ENCODE measurements around the gene TTC34. TPM values are rescaled to one million over a fixed set of nuclear protein-coding genes. Genes with fewer than 3 reads are reported as not detected.
"Not testable (repeated sequence)": the region's sequence is repeated elsewhere in the genome, so short reads cannot be mapped to it uniquely, and the experiment has no call there.

Gene TTC34
- total and polyA plus RNA-seq, 2 donors (not counting 1 experiment from before 2014, with no cell fraction given) = 0.05 to 0.17 TPM

GRCh38 chr1:2750041-2750680, 51.3 kb downstream of the TTC34 start:
- H3K4me2 ChIP-seq (ENCODE audit: extremely low read depth, insufficient read depth, low read length); H3K27ac ChIP-seq (ENCODE audit: insufficient read depth, low read length); H2AFZ ChIP-seq (ENCODE audit: low read length); H3K9me3 ChIP-seq (ENCODE audit: control insufficient read depth, insufficient read depth, low read depth, low read length); H3K4me3 ChIP-seq (replicated peaks in 1 of 4; ENCODE audit: control extremely low read depth in 1 of 4, insufficient read depth in 1 of 4, low read depth in 3 of 4, low read length in 4 of 4); H3K9ac ChIP-seq (ENCODE audit: insufficient read depth, low read length); H3K27me3 ChIP-seq (ENCODE audit: control insufficient read depth, insufficient read depth, low read length); H3K36me3 ChIP-seq (ENCODE audit: control insufficient read depth, insufficient read depth, low read length); H4K20me1 ChIP-seq (ENCODE audit: control insufficient read depth, extremely low read depth, insufficient read depth, low read length); H3K4me1 ChIP-seq (ENCODE audit: control insufficient read depth, extremely low read depth, insufficient read depth, low read length); DNase-seq (ENCODE audit: low read depth in 2 of 2); H3K79me2 ChIP-seq (ENCODE audit: control insufficient read depth, insufficient read depth, low read length): not testable (repeated sequence)

GRCh38 chr1:2748626-2749025, 52.9 kb downstream of the TTC34 start:
- not testable (repeated sequence) for H3K79me2 ChIP-seq (ENCODE audit: control insufficient read depth, insufficient read depth, low read length); H3K4me1 ChIP-seq (ENCODE audit: control insufficient read depth, extremely low read depth, insufficient read depth, low read length); H3K9ac ChIP-seq (ENCODE audit: insufficient read depth, low read length); H3K27ac ChIP-seq (ENCODE audit: insufficient read depth, low read length); H4K20me1 ChIP-seq (ENCODE audit: control insufficient read depth, extremely low read depth, insufficient read depth, low read length); H3K4me2 ChIP-seq (ENCODE audit: extremely low read depth, insufficient read depth, low read length); H3K9me3 ChIP-seq (ENCODE audit: control insufficient read depth, insufficient read depth, low read depth, low read length); DNase-seq (ENCODE audit: low read depth in 2 of 2); H2AFZ ChIP-seq (ENCODE audit: low read length); H3K36me3 ChIP-seq (ENCODE audit: control insufficient read depth, insufficient read depth, low read length); H3K4me3 ChIP-seq (replicated peaks in 1 of 4; ENCODE audit: control extremely low read depth in 1 of 4, insufficient read depth in 1 of 4, low read depth in 3 of 4, low read length in 4 of 4); H3K27me3 ChIP-seq (ENCODE audit: control insufficient read depth, insufficient read depth, low read length)

GRCh38 chr1:2694796-2695195, 106.7 kb downstream of the TTC34 start:
- H3K4me3 ChIP-seq (replicated peaks in 1 of 4; ENCODE audit: control extremely low read depth in 1 of 4, insufficient read depth in 1 of 4, low read depth in 3 of 4, low read length in 4 of 4); H2AFZ ChIP-seq (ENCODE audit: low read length); H3K79me2 ChIP-seq (ENCODE audit: control insufficient read depth, insufficient read depth, low read length); H4K20me1 ChIP-seq (ENCODE audit: control insufficient read depth, extremely low read depth, insufficient read depth, low read length); H3K4me2 ChIP-seq (ENCODE audit: extremely low read depth, insufficient read depth, low read length); H3K27me3 ChIP-seq (ENCODE audit: control insufficient read depth, insufficient read depth, low read length); H3K36me3 ChIP-seq (ENCODE audit: control insufficient read depth, insufficient read depth, low read length); H3K9me3 ChIP-seq (ENCODE audit: control insufficient read depth, insufficient read depth, low read depth, low read length); H3K4me1 ChIP-seq (ENCODE audit: control insufficient read depth, extremely low read depth, insufficient read depth, low read length); H3K27ac ChIP-seq (ENCODE audit: insufficient read depth, low read length); DNase-seq (ENCODE audit: low read depth in 2 of 2); H3K9ac ChIP-seq (ENCODE audit: insufficient read depth, low read length): not testable (repeated sequence)

GRCh38 chr1:2690180-2690579, 111.3 kb downstream of the TTC34 start:
- H3K79me2 ChIP-seq (ENCODE audit: control insufficient read depth, insufficient read depth, low read length); H3K27ac ChIP-seq (ENCODE audit: insufficient read depth, low read length); H3K9me3 ChIP-seq (ENCODE audit: control insufficient read depth, insufficient read depth, low read depth, low read length); DNase-seq (ENCODE audit: low read depth in 2 of 2); H3K9ac ChIP-seq (ENCODE audit: insufficient read depth, low read length); H3K4me2 ChIP-seq (ENCODE audit: extremely low read depth, insufficient read depth, low read length); H3K4me3 ChIP-seq (replicated peaks in 1 of 4; ENCODE audit: control extremely low read depth in 1 of 4, insufficient read depth in 1 of 4, low read depth in 3 of 4, low read length in 4 of 4); H3K36me3 ChIP-seq (ENCODE audit: control insufficient read depth, insufficient read depth, low read length); H3K27me3 ChIP-seq (ENCODE audit: control insufficient read depth, insufficient read depth, low read length); H2AFZ ChIP-seq (ENCODE audit: low read length); H4K20me1 ChIP-seq (ENCODE audit: control insufficient read depth, extremely low read depth, insufficient read depth, low read length); H3K4me1 ChIP-seq (ENCODE audit: control insufficient read depth, extremely low read depth, insufficient read depth, low read length): not testable (repeated sequence)

GRCh38 chr1:2688336-2688665, 113.2 kb downstream of the TTC34 start:
- not testable (repeated sequence) for H3K36me3 ChIP-seq (ENCODE audit: control insufficient read depth, insufficient read depth, low read length); H3K27ac ChIP-seq (ENCODE audit: insufficient read depth, low read length); H2AFZ ChIP-seq (ENCODE audit: low read length); H3K4me3 ChIP-seq (replicated peaks in 1 of 4; ENCODE audit: control extremely low read depth in 1 of 4, insufficient read depth in 1 of 4, low read depth in 3 of 4, low read length in 4 of 4); H3K9ac ChIP-seq (ENCODE audit: insufficient read depth, low read length); H3K9me3 ChIP-seq (ENCODE audit: control insufficient read depth, insufficient read depth, low read depth, low read length); DNase-seq (ENCODE audit: low read depth in 2 of 2); H3K4me2 ChIP-seq (ENCODE audit: extremely low read depth, insufficient read depth, low read length); H4K20me1 ChIP-seq (ENCODE audit: control insufficient read depth, extremely low read depth, insufficient read depth, low read length); H3K79me2 ChIP-seq (ENCODE audit: control insufficient read depth, insufficient read depth, low read length); H3K27me3 ChIP-seq (ENCODE audit: control insufficient read depth, insufficient read depth, low read length); H3K4me1 ChIP-seq (ENCODE audit: control insufficient read depth, extremely low read depth, insufficient read depth, low read length)

GRCh38 chr1:2687638-2688335, 113.7 kb downstream of the TTC34 start:
- not testable (repeated sequence) for H3K27ac ChIP-seq (ENCODE audit: insufficient read depth, low read length); H3K9ac ChIP-seq (ENCODE audit: insufficient read depth, low read length); H3K36me3 ChIP-seq (ENCODE audit: control insufficient read depth, insufficient read depth, low read length); H3K4me1 ChIP-seq (ENCODE audit: control insufficient read depth, extremely low read depth, insufficient read depth, low read length); H4K20me1 ChIP-seq (ENCODE audit: control insufficient read depth, extremely low read depth, insufficient read depth, low read length); H3K4me3 ChIP-seq (replicated peaks in 1 of 4; ENCODE audit: control extremely low read depth in 1 of 4, insufficient read depth in 1 of 4, low read depth in 3 of 4, low read length in 4 of 4); H3K4me2 ChIP-seq (ENCODE audit: extremely low read depth, insufficient read depth, low read length); H3K27me3 ChIP-seq (ENCODE audit: control insufficient read depth, insufficient read depth, low read length); H2AFZ ChIP-seq (ENCODE audit: low read length); DNase-seq (ENCODE audit: low read depth in 2 of 2); H3K79me2 ChIP-seq (ENCODE audit: control insufficient read depth, insufficient read depth, low read length); H3K9me3 ChIP-seq (ENCODE audit: control insufficient read depth, insufficient read depth, low read depth, low read length)

- not testable (repeated sequence) for H3K4me3 ChIP-seq (replicated peaks in 1 of 4; ENCODE audit: control extremely low read depth in 1 of 4, insufficient read depth in 1 of 4, low read depth in 3 of 4, low read length in 4 of 4)
Measured at GRCh38 chr1:2687174-2687591, 114.3 kb downstream of the TTC34 start.

More at GRCh38 chr1:2687174-2687591, 114.3 kb downstream of the TTC34 start:
- H4K20me1 ChIP-seq (ENCODE audit: control insufficient read depth, extremely low read depth, insufficient read depth, low read length); H3K79me2 ChIP-seq (ENCODE audit: control insufficient read depth, insufficient read depth, low read length); H3K9ac ChIP-seq (ENCODE audit: insufficient read depth, low read length); H3K4me2 ChIP-seq (ENCODE audit: extremely low read depth, insufficient read depth, low read length); H3K9me3 ChIP-seq (ENCODE audit: control insufficient read depth, insufficient read depth, low read depth, low read length); H3K27me3 ChIP-seq (ENCODE audit: control insufficient read depth, insufficient read depth, low read length); H3K4me1 ChIP-seq (ENCODE audit: control insufficient read depth, extremely low read depth, insufficient read depth, low read length); H3K27ac ChIP-seq (ENCODE audit: insufficient read depth, low read length); H2AFZ ChIP-seq (ENCODE audit: low read length); H3K36me3 ChIP-seq (ENCODE audit: control insufficient read depth, insufficient read depth, low read length); DNase-seq (ENCODE audit: low read depth in 2 of 2): not testable (repeated sequence)

All from fibroblast of lung (primary cell).